C4-2B (cell line): ENCODE data around the gene DSCAM.

ENCODE experiments used
- H3K27ac ChIP-seq: fragments of 450-650 bp; 2 replicates; pipeline ENCODE4 v1.5.1; 2017
- CTCF ChIP-seq: fragments of 450-650 bp; conservative IDR thresholded peaks from 2 replicates; pipeline ENCODE4 v1.5.1; 2017; ENCODE audit warnings: mild to moderate bottlenecking
- ZFX ChIP-seq: fragments of 450-650 bp; IDR thresholded peaks from 2 replicates; pipeline ENCODE4 v1.6.1; 2017

DSCAM gene

GRCh38 chr21:40422896-40423635, 423.9 kb downstream of the DSCAM start:
- TF ChIP-seq ZFX (no peak), CTCF (no peak)
- no peak overlapping the region for H3K27ac ChIP-seq

GRCh38 chr21:40421121-40421520, 425.8 kb downstream of the DSCAM start:
- no peak overlapping the region for H3K27ac ChIP-seq
- TF ChIP-seq ZFX (no peak), CTCF (no peak)

- TF ChIP-seq ZFX (no peak), CTCF (no peak)
- no peak overlapping the region for H3K27ac ChIP-seq
Observed at GRCh38 chr21:40416572-40416971, 430.4 kb downstream of the DSCAM start.

- no peak for TF ChIP-seq ZFX
- TF ChIP-seq CTCF = no peak
- no peak overlapping the region for H3K27ac ChIP-seq
Observed at GRCh38 chr21:40408561-40408960, 438.4 kb downstream of the DSCAM start.

- no peak overlapping the region for H3K27ac ChIP-seq
- TF ChIP-seq CTCF (no peak), ZFX (no peak)
Observed at GRCh38 chr21:40404396-40404800, 442.6 kb downstream of the DSCAM start.

- TF ChIP-seq ZFX = no peak
- no peak for TF ChIP-seq CTCF
- H3K27ac ChIP-seq = no peak overlapping the region
Observed at GRCh38 chr21:40402884-40403582, 443.9 kb downstream of the DSCAM start.

GRCh38 chr21:40395732-40396131, 451.2 kb downstream of the DSCAM start:
- TF ChIP-seq ZFX (no peak), CTCF (no peak)
- no peak overlapping the region for H3K27ac ChIP-seq
